ENCODE results near the gene GABRR2.

Gene GABRR2

GRCh38 chr6:89291256-89291819, 23.8 kb downstream of the GABRR2 start:
- no peak for DNase-seq (ENCODE audit: low read depth)

DNA sequence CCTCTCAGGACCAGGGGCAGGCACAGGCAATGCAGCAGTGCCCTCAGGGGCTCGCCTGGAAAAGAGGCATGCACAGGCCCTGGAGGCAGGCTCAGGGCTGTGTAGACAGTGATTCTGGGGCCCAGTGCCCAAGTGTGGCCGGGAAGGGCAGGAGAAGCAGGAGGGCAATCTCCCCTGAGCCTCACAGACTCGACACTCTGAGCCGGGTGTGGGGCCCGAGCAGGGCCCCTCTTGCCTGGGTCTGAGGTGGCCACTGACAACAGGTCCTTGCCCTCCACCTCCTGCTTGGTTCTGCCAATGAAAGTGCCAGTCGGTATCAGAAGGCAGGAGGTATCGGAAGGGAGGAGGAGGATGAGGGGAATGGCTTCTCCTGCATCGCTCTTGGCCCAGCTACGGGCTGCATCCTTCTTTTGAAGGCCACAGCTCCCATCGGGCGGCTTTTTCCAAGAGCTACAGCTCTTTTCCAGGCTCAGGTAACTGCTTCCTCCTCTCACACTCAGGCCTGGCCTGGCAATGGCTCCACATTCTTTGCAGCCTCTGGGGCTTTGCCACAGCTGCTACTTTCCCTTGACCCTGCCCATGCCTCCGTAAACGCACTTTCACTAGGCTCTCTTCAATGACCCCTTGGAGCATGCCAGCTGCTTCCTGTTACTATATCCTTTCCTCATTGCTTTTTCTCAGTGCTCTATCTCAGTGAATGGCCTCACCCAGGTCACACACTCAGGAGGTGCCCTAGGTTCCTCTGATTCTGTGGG, 24.5 kb downstream of the GABRR2 start:
- no peak for DNase-seq (ENCODE audit: low read depth)

DNA sequence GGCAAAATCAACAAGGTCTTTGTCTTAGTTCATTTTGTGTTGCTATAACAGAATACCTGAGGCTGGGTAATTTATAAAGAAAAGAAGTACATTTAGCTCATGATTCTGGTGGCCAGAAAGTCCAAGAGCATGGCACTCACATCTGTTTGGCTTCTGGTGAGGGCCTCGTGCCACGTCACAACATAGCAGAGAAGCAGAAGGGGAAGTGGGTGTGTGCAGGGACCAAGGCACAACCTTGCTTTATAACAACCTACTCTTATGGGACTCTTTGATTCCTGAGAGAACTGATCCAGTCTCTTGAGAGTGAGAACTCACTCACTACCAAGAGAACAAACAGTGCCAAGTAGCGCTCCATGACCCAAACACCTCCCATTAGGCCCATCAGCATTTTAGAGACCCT, 25.4 kb downstream of the GABRR2 start:
- DNase-seq (ENCODE audit: low read depth) = no peak

- DNase-seq (ENCODE audit: low read depth) = no peak
These were observed 27.6 kb downstream of the GABRR2 start for GRCh38 chr6:89287351-89288028.

DNA sequence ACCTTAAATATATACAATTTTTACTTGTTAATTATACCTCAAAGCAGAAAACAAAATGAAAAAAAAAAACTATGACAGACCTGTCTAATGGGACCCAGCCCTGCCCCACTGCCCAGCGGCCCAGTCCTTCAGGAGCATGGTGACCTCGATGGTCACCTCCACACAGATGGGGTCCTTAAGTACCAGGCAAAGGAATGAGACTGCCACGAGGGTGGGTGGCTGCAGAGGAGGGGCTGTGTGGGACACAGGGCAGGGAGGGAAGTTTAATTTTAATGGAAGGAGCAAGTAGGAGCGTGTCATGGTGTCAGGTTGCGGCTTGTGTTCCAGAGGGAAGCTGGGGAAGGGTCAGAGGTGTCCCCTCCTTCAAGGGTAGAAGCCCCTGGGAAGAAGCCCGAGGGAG, 28.6 kb downstream of the GABRR2 start:
- no peak for DNase-seq (ENCODE audit: low read depth)

DNA sequence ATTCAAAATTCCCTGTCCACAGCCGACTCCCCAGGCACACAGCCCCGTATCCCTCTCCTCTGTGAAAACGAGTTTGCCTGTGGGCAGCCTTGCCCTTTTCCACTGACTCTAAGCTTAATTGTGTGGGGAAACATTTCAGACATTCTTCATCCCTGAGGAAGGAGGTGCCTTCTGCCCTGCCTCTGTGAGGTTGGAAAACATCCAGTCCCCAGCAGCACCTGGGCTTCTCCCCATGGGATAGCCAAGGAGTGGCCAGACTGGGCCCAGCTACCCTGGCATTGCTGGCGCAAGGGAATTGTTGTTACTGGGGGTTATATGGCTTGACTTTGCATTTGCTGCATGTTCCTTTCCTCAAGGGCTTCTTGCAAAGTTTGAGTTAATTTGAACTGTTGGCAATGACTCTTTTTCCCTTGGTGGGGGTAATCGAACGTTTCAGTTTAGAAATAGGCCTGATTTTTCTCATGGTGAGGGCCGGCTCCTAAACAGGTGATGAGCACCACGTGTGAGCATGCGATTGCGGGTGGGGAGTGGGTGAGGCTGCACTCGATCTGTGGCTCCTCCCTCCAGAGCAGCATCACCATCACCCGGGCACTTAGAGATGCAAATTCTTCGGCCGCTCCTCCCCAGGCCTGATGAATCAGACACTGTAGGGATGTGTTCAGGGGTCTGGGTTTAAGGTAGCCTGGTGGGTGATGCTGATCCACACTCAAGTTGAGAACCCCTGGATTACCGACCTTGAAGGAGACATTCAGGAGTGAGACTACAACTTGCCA, 29.9 kb downstream of the GABRR2 start:
- no peak for DNase-seq (ENCODE audit: low read depth)

DNA sequence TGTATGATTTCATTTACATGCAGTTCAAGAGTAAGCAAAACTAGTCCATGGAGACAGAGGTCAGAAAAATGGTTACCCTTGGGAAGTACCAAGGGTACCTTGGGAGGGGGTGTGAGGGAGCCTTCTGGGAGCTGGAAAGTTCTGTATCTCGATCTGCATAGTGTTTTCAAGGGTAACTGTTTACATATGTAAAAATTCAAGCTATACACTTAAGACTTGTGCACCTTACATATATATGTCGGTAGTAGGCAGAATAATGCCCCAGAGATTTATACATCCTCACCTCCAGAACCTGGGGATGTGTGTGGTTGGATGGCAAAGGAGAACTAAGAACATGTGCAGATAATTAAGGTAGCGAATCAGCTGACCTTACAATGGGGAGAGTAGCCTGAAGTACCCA, 31.0 kb downstream of the GABRR2 start:
- DNase-seq (ENCODE audit: low read depth) = no peak

DNA sequence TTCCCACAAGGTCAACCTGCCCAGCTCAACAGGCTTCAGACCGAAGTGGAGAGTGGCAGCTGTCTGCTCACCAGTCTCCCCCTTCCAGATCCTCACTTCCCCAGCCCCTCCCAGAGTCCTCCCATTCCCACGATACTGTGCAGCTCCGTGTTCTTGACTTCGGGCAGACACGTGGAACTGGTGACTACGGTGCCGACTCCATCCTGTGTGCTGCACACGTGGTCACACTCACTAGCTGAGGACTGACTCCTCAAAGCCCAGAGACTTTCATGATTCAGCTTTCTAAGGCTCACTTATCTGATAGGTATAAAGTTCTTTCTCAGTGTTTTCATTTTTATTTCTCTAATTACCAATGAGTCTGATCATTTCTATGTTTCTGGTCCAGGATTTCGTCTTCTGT, 32.4 kb downstream of the GABRR2 start:
- DNase-seq (ENCODE audit: low read depth) = no peak

DNA sequence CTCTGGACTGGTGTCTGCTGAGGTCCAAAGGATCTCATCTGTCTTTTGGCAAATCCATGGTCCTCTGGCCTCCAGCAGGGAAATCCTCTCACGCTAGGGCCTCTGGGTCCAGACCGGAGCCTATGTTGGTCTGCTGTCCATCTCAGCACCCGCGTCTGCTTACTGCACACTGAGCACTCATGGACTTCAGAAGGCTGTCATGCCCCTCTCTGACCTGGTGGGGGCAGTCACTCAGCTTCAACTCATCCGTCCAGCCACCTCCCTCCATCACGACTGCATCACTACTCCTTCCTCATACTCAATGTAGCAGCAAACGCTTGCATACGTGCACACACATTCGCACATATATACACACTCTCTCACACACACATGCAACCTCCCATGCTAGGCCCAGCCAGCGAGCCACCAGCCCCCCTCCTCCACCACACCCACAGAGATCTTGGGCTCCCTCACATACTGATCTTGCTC, 33.3 kb downstream of the GABRR2 start:
- no peak for DNase-seq (ENCODE audit: low read depth)

GRCh38 chr6:89278956-89279355, 36.1 kb downstream of the GABRR2 start:
- no peak for DNase-seq (ENCODE audit: low read depth)

DNA sequence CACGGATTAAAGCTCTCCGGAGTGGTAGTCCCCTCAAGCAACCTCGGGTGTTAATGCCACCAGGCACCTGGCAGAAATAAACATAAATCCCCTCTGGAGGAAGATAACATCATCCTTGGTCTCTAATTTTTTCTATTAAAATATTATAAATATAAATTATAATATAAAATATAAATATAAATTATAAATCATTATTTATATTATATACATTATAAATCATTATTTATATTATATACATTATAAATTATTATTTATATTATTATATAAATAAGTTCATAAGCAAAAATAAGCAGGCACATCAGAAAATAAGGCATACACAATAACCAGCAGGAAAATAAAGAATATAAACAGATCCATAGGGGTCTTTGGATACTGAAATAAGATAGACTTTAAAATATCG, 39.2 kb downstream of the GABRR2 start:
- no peak for DNase-seq (ENCODE audit: low read depth)

- no peak for DNase-seq (ENCODE audit: low read depth)
These were observed 41.3 kb downstream of the GABRR2 start for GRCh38 chr6:89273816-89274215.

DNA sequence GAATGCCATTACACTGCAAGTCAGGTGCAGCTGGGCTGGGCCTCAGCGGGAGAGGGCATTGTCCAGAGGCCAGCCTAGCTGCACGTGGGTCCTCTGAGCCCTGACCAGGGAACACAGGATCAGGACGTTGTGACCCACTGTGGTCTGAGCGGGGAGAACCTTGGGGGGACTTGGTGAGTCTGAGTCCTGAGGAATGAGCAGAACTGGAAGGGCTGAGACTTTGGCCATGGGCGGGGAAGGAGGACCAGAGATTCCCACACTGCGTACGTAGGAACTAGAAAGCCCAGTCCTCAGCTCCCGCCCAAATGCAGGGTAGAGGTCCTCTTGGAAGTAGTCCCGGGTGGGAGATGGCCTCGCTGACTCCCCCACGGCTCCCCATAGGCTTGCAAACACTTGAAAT, 42.5 kb downstream of the GABRR2 start:
- DNase-seq (ENCODE audit: low read depth) = no peak

DNA sequence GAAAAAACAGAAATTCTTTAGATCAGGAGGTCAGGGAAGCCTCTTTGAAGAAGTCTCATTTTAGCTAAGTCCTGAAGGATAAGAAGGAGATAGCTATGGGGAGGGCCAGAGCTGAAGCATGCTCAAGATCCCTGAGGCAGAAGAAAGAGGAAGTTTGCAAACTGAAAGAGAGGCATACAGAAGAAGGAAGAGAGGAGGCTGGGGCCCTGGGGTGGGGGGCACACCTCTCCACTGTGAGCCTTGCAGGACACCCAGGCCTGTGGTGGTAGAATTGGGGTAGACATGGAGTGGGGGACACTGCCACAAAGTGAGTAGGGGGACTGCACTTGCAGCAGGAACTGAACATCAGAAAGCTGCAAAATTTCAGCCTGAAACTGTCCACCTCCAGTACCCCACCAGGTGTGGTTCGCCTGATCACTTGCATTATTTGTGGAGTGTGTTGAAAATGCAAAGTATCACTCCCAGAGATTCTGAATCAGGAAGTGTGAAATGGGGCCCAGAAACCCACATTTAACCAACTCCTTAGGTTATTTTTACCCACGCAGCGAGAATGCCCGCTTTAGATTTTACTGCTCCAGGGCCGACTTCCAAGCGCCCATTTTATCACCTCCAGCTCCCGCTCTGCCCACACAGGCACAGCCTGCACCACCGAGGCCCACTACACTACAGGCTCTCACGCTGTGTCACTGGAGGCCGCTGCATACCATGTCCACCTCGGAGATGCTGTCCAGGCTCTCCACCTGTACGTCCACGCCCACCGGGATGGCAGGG, 44.0 kb downstream of the GABRR2 start:
- DNase-seq (ENCODE audit: low read depth) = no peak

GRCh38 chr6:89269981-89270380, 45.1 kb downstream of the GABRR2 start:
- no peak for DNase-seq (ENCODE audit: low read depth)

DNA sequence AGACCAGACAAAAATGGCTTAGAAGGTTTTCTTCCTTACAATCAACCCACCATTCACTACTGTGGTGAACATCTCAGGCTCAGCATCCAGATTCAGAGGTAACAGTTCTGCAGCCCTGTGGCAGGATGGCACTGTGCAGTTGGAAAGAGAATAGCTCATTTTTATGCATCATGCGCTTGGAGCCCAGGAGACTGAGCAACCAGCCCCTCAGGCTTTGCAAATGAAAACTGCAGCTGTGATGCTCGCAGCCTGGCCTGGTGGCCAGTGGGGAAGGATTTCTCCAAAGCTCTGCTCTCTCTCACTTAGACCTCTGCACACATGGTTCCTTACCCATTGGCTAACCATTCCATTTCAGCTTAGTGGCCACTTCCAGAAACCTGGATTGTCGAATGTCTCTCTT, 45.8 kb downstream of the GABRR2 start:
- no peak for DNase-seq (ENCODE audit: low read depth)

GRCh38 chr6:89268776-89269175, 46.3 kb downstream of the GABRR2 start:
- no peak for DNase-seq (ENCODE audit: low read depth)

DNA sequence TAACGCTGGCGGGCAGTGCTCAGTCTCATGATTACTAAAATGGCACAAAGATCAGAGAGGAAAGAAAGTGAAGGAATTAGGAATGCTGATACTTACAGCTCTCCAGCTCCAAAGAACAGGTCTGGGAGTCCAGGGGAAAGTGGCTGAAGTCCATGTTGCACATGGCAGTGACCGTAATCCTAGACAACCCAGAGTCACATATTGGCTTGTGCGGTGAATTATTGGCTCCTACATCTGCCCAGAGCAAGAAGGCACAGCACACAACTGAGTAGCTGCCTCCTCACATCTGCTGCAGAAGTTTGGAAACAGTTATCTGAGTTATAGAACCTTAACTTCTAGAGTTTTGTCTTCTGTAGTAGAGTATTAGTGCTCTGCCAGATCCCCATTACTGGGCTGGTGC, 47.2 kb downstream of the GABRR2 start:
- no peak for DNase-seq (ENCODE audit: low read depth)

- DNase-seq (ENCODE audit: low read depth) = no peak
These were observed 50.8 kb downstream of the GABRR2 start for GRCh38 chr6:89264296-89264695.

DNA sequence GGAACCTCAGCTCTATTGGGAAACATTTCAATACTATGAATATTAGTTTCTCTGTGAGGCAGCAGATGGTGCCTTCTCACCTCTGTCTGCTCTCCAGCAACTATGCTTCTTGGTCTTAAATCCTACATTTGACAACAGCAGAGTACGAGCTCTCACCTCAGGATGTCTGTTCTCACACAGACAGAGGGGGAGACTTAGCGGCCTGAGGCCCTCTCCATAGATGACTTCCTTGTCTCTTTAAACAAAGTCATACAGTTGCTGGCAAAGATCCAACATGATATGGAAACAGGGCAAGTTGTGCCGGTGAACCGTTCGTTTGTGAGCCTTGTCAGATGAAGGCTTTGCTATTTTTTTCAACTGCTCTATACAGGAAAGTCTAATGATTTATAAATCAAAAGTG, 54.3 kb downstream of the GABRR2 start:
- no peak for DNase-seq (ENCODE audit: low read depth)

GRCh38 chr6:89260310-89260709, 54.8 kb downstream of the GABRR2 start:
- no peak for DNase-seq (ENCODE audit: low read depth)

DNA sequence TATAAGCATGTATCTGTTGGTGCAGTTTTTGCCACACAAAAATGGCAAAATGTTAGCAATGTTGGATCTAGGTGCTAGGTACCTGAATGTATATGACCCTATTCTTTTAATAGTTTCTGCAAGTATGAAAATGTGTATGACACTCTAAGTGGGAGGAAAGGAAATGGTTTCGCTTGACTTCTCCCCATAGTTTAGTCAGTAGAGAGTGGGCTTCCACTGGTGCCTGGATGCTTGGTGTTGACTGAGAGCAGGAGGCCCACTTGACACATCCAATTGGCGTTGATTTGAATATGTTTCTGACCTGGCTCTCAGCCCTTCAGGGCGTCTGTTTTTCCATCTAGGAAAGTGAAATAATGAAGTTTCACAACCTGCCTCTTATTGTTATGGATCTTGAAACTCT, 56.2 kb downstream of the GABRR2 start:
- DNase-seq (ENCODE audit: low read depth) = no peak
